Endothelial cell (in vitro differentiated cells): Measurements from ENCODE around the gene SAMD3. TPM values are rescaled to one million over a fixed set of nuclear protein-coding genes. Genes with fewer than 3 reads are reported as not detected.
"Not testable (repeated sequence)": the region's sequence is repeated elsewhere in the genome, so short reads cannot be mapped to it uniquely, and the experiment has no call there.

Source experiments
- DNase-seq: peaks from one replicate; pipeline ENCODE4 v3.0.0; 2021; ENCODE audit warnings: low spot score
- H3K27ac Mint-ChIP-seq: one replicate; pipeline ENCODE4 v1.8.0; 2021; ENCODE audit warnings: mixed read lengths, inconsistent platforms; ENCODE audit not compliant: unreplicated experiment
- H3K27me3 Mint-ChIP-seq: one replicate; pipeline ENCODE4 v1.8.0; 2021; ENCODE audit warnings: mild to moderate bottlenecking, moderate library complexity, mixed read lengths, inconsistent platforms; ENCODE audit not compliant: unreplicated experiment
- H3K36me3 Mint-ChIP-seq: one replicate; pipeline ENCODE4 v1.8.0; 2021; ENCODE audit warnings: mild to moderate bottlenecking, low read depth, mixed read lengths, inconsistent platforms; ENCODE audit not compliant: unreplicated experiment
- H3K4me1 Mint-ChIP-seq: one replicate; pipeline ENCODE4 v1.8.0; 2021; ENCODE audit warnings: mild to moderate bottlenecking, mixed read lengths, inconsistent platforms; ENCODE audit not compliant: unreplicated experiment
- H3K4me3 Mint-ChIP-seq: one replicate; pipeline ENCODE4 v1.8.0; 2021; ENCODE audit warnings: mild to moderate bottlenecking, mixed read lengths, inconsistent platforms; ENCODE audit not compliant: unreplicated experiment
- H3K9me3 Mint-ChIP-seq: one replicate; pipeline ENCODE4 v1.8.0; 2021; ENCODE audit warnings: mixed read lengths, inconsistent platforms; ENCODE audit not compliant: unreplicated experiment
- CTCF ChIP-seq: fragments of 200-600 bp; sonication (generic); IDR thresholded peaks from one replicate; pipeline ENCODE4 v1.5.0; 2021; ENCODE audit warnings: antibody characterized with exemption; ENCODE audit not compliant: unreplicated experiment
- total RNA-seq: library from RNA; stranded (reverse); fragmentation: NEBNext Ultra II Directional; extraction: Animal tissue kit (Norgen Biotek cat#: 25700); gene quantifications from one replicate; pipeline ENCODE4 v1.2.1, GENCODE V29; 2021; ENCODE audit not compliant: unreplicated experiment

The SAMD3 gene
- total RNA-seq, 1 donor from 2014 or later = 1.0 TPM

- no peak for TF ChIP-seq CTCF
- no peaks in the 10 kb centered on the region for H3K36me3 Mint-ChIP-seq
- H3K27ac Mint-ChIP-seq = no peak overlapping the region
- no peak overlapping the region for H3K4me3 Mint-ChIP-seq
- peaks cover 2% of the 10 kb centered on the region for H3K4me1 Mint-ChIP-seq
- H3K9me3 Mint-ChIP-seq = peaks cover 3% of the 10 kb centered on the region
- no peak for DNase-seq
- no peaks in the 10 kb centered on the region for H3K27me3 Mint-ChIP-seq
These were observed 22.7 kb downstream of the SAMD3 start for GRCh38 chr6:130200020-130200419.

- peaks cover 2% of the 10 kb centered on the region for H3K4me1 Mint-ChIP-seq
- no peak for DNase-seq
- no peak overlapping the region for H3K4me3 Mint-ChIP-seq
- H3K9me3 Mint-ChIP-seq = peaks cover 6% of the 10 kb centered on the region
- no peak for TF ChIP-seq CTCF
- peaks cover 4% of the 10 kb centered on the region for H3K36me3 Mint-ChIP-seq
- no peak overlapping the region for H3K27ac Mint-ChIP-seq
- H3K27me3 Mint-ChIP-seq = peaks cover under 1% of the 10 kb centered on the region
These were observed 24.2 kb downstream of the SAMD3 start for GRCh38 chr6:130198483-130199035.

GRCh38 chr6:130197816-130198482 lies 24.8 kb downstream of the SAMD3 start:
- DNase-seq, H3K9me3 Mint-ChIP-seq, H3K4me1 Mint-ChIP-seq, H3K4me3 Mint-ChIP-seq, H3K36me3 Mint-ChIP-seq, H3K27me3 Mint-ChIP-seq, H3K27ac Mint-ChIP-seq: not testable (repeated sequence)

GRCh38 chr6:130194434-130194833 lies 28.3 kb downstream of the SAMD3 start:
- H3K36me3 Mint-ChIP-seq, H3K9me3 Mint-ChIP-seq, H3K27me3 Mint-ChIP-seq, DNase-seq, H3K27ac Mint-ChIP-seq, H3K4me1 Mint-ChIP-seq, H3K4me3 Mint-ChIP-seq: not testable (repeated sequence)

- H3K36me3 Mint-ChIP-seq = peaks cover 10% of the 10 kb centered on the region
These were observed 31.8 kb downstream of the SAMD3 start for GRCh38 chr6:130190701-130191690.

More at GRCh38 chr6:130190701-130191690, 31.8 kb downstream of the SAMD3 start:
- no peak for TF ChIP-seq CTCF
- H3K9me3 Mint-ChIP-seq = peaks cover 6% of the 10 kb centered on the region
- DNase-seq = no peak
- no peak overlapping the region for H3K27ac Mint-ChIP-seq
- peaks cover 4% of the 10 kb centered on the region for H3K27me3 Mint-ChIP-seq
- no peak overlapping the region for H3K4me3 Mint-ChIP-seq
- peaks cover 12% of the 10 kb centered on the region for H3K4me1 Mint-ChIP-seq
